Measurements from ENCODE around the gene DPYSL3. TPM values are rescaled to one million over a fixed set of nuclear protein-coding genes. Genes with fewer than 3 reads are reported as not detected.

The DPYSL3 gene
- total and polyA plus RNA-seq, 2 donors (not counting 3 experiments of a cell fraction or from before 2014, with no cell fraction given) = 80.3 to 146 TPM

DNA sequence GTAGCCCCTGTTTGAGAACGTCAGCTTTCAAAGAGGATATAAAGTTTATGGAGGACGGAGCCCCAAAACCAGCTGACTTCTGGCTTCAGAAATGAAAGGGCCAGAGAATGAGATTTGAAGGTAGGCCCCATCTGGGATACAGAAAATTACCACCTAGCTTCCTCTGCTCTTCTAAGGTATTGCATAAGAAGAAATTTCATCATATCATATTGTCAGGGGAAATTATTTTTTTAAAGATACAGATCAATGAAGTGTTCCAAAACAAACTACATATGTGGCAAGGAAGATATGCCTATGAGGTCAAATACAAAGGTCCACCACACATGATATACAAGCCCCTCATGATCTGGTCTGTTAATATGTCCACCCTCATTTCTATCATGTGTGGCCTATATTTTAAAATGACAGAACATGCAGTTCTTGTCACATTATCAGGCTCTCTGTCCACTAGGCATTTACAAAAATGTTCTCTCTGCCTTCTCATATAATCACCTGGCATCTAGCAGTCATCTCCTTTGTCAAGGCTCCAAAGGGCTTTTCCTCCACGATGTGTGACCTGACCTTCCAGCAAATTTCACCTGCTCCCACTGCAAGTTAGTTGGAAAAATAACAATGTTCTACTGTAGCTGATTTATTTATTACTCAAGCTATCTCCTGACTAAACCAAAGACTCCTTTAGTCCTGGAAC, 83.1 kb downstream of the DPYSL3 start:
- Histone ChIP-seq H3K9me1 (replicated peaks; ENCODE audit: control insufficient read depth, extremely low read depth, insufficient read depth, low read length) (no peaks in the 10 kb centered on the region), H3K4me2 (ENCODE audit: insufficient read depth, low read length) (no peak overlapping the region), H3K27ac (ENCODE audit: insufficient read depth, low read depth, low read length) (no peak overlapping the region), H3K9ac (replicated peaks; ENCODE audit: extremely low read depth, insufficient read depth, low read length) (no peak overlapping the region), H2AFZ (ENCODE audit: low read depth, low read length) (no peak overlapping the region), H3K4me1 (ENCODE audit: control insufficient read depth, extremely low read depth, insufficient read depth, low read length) (no peaks in the 10 kb centered on the region), H3K9me3 (replicated peaks; ENCODE audit: control insufficient read depth, insufficient read depth, low read length) (no peaks in the 10 kb centered on the region), H3K27me3 (ENCODE audit: control insufficient read depth in 2 of 2, insufficient read depth in 2 of 2, low read length in 2 of 2) (no peaks in the 10 kb centered on the region), H3K36me3 (ENCODE audit: control insufficient read depth in 2 of 2, extremely low read depth in 1 of 2, insufficient read depth in 2 of 2, low read length in 2 of 2) (no peaks in the 10 kb centered on the region), H3K4me3 (replicated peaks in 1 of 3; ENCODE audit: insufficient read depth in 1 of 3, low read depth in 1 of 3, low read length in 3 of 3) (no peak overlapping the region), H4K20me1 (replicated peaks; ENCODE audit: control insufficient read depth, extremely low read depth, insufficient read depth, low read length) (no peaks in the 10 kb centered on the region), H3K79me2 (ENCODE audit: control insufficient read depth, insufficient read depth, low read length) (peaks cover 38% of the 10 kb centered on the region)
- FAIRE-seq (no peak), DNase-seq (ENCODE audit: low read depth, low spot score) (no peak)
- no peak for TF ChIP-seq JUN (IDR thresholded peaks at IDR 0.05; ENCODE audit: borderline replicate concordance, insufficient read depth, insufficient read length, low read depth)
- TF ChIP-seq EZH2 (IDR thresholded peaks at IDR 0.05; ENCODE audit: borderline replicate concordance, low read depth, low read length, severe bottlenecking) = no peak
- TF ChIP-seq MYC (IDR thresholded peaks at IDR 0.05; ENCODE audit: low read depth, low read length) = no peak
- no peak for TF ChIP-seq POLR2AphosphoS5 (IDR thresholded peaks at IDR 0.05; ENCODE audit: insufficient read depth, low read depth, low read length)
- TF ChIP-seq GATA2 (IDR thresholded peaks at IDR 0.05; ENCODE audit: insufficient read depth, insufficient read length, low read depth, low read length) = no peak
- TF ChIP-seq FOS (IDR thresholded peaks at IDR 0.05; ENCODE audit: borderline replicate concordance, insufficient read depth, low read length) = no peak
- TF ChIP-seq, protein P1, sequence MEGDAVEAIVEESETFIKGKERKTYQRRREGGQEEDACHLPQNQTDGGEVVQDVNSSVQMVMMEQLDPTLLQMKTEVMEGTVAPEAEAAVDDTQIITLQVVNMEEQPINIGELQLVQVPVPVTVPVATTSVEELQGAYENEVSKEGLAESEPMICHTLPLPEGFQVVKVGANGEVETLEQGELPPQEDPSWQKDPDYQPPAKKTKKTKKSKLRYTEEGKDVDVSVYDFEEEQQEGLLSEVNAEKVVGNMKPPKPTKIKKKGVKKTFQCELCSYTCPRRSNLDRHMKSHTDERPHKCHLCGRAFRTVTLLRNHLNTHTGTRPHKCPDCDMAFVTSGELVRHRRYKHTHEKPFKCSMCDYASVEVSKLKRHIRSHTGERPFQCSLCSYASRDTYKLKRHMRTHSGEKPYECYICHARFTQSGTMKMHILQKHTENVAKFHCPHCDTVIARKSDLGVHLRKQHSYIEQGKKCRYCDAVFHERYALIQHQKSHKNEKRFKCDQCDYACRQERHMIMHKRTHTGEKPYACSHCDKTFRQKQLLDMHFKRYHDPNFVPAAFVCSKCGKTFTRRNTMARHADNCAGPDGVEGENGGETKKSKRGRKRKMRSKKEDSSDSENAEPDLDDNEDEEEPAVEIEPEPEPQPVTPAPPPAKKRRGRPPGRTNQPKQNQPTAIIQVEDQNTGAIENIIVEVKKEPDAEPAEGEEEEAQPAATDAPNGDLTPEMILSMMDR (IDR thresholded peaks at IDR 0.05; ENCODE audit: extremely low read depth in 1 of 2, insufficient read depth in 1 of 2, low read depth in 1 of 2, low read length in 2 of 2) = no peak
- TF ChIP-seq MAX (IDR thresholded peaks at IDR 0.05; ENCODE audit: insufficient read depth, insufficient read length) = no peak
- no peak for TF ChIP-seq POLR2A (IDR thresholded peaks at IDR 0.05; ENCODE audit: low read depth, low read length)
- ChIA-PET POLR2A (no interaction called here), CTCF (interaction anchor here (1.0 to 1.5 kb wide), 5 partner anchors 13 to 152 kb away, joined by 3 to 4 read pairs (median 3); no protein-coding TSS in a partner anchor)
- intact Hi-C loops (cut with micrococcal nuclease) (no loop called here), dilution Hi-C loops (cut with MboI; ENCODE audit: extremely low pct_ligation_motif_present, low sequenced_read_pairs) (no loop called here)
- BruUV-seq (replicated peaks) = no TSS peak
